ENCODE data around the gene LAMB1. TPM values are rescaled to one million over a fixed set of nuclear protein-coding genes. Genes with fewer than 3 reads are reported as not detected.

LAMB1 gene
- total RNA-seq, 2 experiments from 2014 or later: 0.17 TPM; not detected in 1

DNA sequence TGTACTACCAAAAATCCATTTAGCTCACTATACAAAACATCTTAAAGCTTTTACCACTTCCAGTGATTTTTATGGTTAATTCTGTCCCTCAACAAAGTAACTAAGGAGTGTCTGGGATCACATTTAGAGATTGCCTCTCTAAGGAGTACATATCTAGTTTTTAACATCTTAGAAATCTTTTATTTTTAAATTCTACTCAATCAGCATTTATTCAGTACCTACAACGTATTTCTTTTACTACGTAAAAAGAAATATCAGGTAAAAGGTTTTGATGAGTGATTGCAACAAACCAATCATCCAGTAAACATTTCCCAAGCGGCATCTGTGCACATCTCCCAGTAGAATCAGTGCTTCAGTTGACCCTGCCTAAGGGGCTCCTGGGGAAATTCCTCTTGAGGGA lies 31.9 kb downstream of the LAMB1 start:
- no peak overlapping the region for H3K4me2 ChIP-seq (ENCODE audit: low read length)
- ChIA-PET CTCF (ENCODE audit: unreplicated experiment) (no interaction called here), POLR2A (interaction anchor here (0.6 kb wide), 1 partner anchor 1524 kb away, joined by 3 read pairs; no protein-coding TSS in a partner anchor)
- H3K79me2 ChIP-seq (ENCODE audit: insufficient read depth, low read depth, low read length): no peaks in the 10 kb centered on the region
- no peak overlapping the region for H3K4me3 ChIP-seq (ENCODE audit: low read depth, low read length, poor library complexity, severe bottlenecking)
- H4K20me1 ChIP-seq (ENCODE audit: insufficient read depth, low read length): no peaks in the 10 kb centered on the region
- no peaks in the 10 kb centered on the region for H3K4me1 ChIP-seq (ENCODE audit: insufficient read depth, low read length, poor library complexity, severe bottlenecking)
- TF ChIP-seq CTCF (conservative IDR thresholded peaks at IDR 0.05; ENCODE audit: low read length): no peak
- TF ChIP-seq EZH2phosphoT487 (IDR thresholded peaks at IDR 0.05; ENCODE audit: borderline replicate concordance, low read depth, low read length): no peak
- no peak overlapping the region for H2AFZ ChIP-seq (ENCODE audit: low read length)
- H3K27ac ChIP-seq (ENCODE audit: low read depth, low read length, poor library complexity, severe bottlenecking): no peak overlapping the region
- H3K9me3 ChIP-seq (ENCODE audit: low read length): no peaks in the 10 kb centered on the region
- no peaks in the 10 kb centered on the region for H3K36me3 ChIP-seq (ENCODE audit: insufficient read depth, low read length)
- DNase-seq (ENCODE audit: low spot score): no peak
- H3K9me2 ChIP-seq (ENCODE audit: insufficient read depth, low read length): no peaks in the 10 kb centered on the region
- intact Hi-C loops (cut with micrococcal nuclease; ENCODE audit: unreplicated experiment): no loop called here
- BruUV-seq (replicated peaks): no TSS peak

GRCh38 chr7:107969856-107970255 lies 33.1 kb downstream of the LAMB1 start:
- Histone ChIP-seq H3K4me2 (ENCODE audit: low read length) (no peak overlapping the region), H2AFZ (ENCODE audit: low read length) (no peak overlapping the region), H3K27ac (ENCODE audit: low read depth, low read length, poor library complexity, severe bottlenecking) (no peak overlapping the region), H3K79me2 (ENCODE audit: insufficient read depth, low read depth, low read length) (no peaks in the 10 kb centered on the region), H3K4me3 (ENCODE audit: low read depth, low read length, poor library complexity, severe bottlenecking) (no peak overlapping the region), H3K9me3 (ENCODE audit: low read length) (no peaks in the 10 kb centered on the region), H3K36me3 (ENCODE audit: insufficient read depth, low read length) (no peaks in the 10 kb centered on the region), H3K9me2 (ENCODE audit: insufficient read depth, low read length) (no peaks in the 10 kb centered on the region), H3K4me1 (ENCODE audit: insufficient read depth, low read length, poor library complexity, severe bottlenecking) (no peaks in the 10 kb centered on the region), H4K20me1 (ENCODE audit: insufficient read depth, low read length) (no peaks in the 10 kb centered on the region)
- no TSS peak for BruUV-seq (replicated peaks)
- DNase-seq (ENCODE audit: low spot score): no peak
- CTCF ChIA-PET (ENCODE audit: unreplicated experiment): no interaction called here
- POLR2A ChIA-PET: no interaction called here
- intact Hi-C loops (cut with micrococcal nuclease; ENCODE audit: unreplicated experiment): no loop called here
- no peak for TF ChIP-seq CTCF (conservative IDR thresholded peaks at IDR 0.05; ENCODE audit: low read length)

DNA sequence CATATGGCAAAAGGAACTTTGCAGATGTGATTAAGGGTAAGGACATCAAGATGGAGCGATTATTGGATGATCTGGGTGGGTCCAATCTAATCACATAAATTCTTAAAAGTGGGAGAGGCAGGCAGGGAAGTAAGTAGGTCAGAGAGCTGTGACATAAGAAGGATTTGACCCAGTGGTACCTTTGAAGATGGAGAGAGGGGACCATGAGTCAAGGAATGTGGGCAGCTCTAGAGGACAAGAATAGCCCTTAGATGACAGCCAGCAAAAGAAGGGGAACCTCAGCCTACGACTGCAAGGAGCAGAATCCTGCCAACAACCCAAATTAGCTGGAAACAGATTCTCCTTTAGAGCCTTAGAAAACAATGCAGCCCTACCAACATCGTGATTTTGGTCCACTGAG lies 34.5 kb downstream of the LAMB1 start:
- H3K27ac ChIP-seq (ENCODE audit: low read depth, low read length, poor library complexity, severe bottlenecking): no peak overlapping the region
- H3K4me2 ChIP-seq (ENCODE audit: low read length): no peak overlapping the region
- H2AFZ ChIP-seq (ENCODE audit: low read length): no peak overlapping the region
- DNase-seq (ENCODE audit: low spot score): no peak
- no peaks in the 10 kb centered on the region for H4K20me1 ChIP-seq (ENCODE audit: insufficient read depth, low read length)
- H3K9me2 ChIP-seq (ENCODE audit: insufficient read depth, low read length): no peaks in the 10 kb centered on the region
- H3K79me2 ChIP-seq (ENCODE audit: insufficient read depth, low read depth, low read length): no peaks in the 10 kb centered on the region
- intact Hi-C loops (cut with micrococcal nuclease; ENCODE audit: unreplicated experiment): no loop called here
- no peak overlapping the region for H3K4me3 ChIP-seq (ENCODE audit: low read depth, low read length, poor library complexity, severe bottlenecking)
- TF ChIP-seq EZH2phosphoT487 (IDR thresholded peaks at IDR 0.05; ENCODE audit: borderline replicate concordance, low read depth, low read length) (no peak), CTCF (conservative IDR thresholded peaks at IDR 0.05; ENCODE audit: low read length) (no peak)
- no peaks in the 10 kb centered on the region for H3K9me3 ChIP-seq (ENCODE audit: low read length)
- BruUV-seq (replicated peaks): no TSS peak
- ChIA-PET CTCF (ENCODE audit: unreplicated experiment) (no interaction called here), POLR2A (interaction anchor here (0.7 kb wide), 1 partner anchor 9 kb away, joined by 3 read pairs; no protein-coding TSS in a partner anchor)
- H3K36me3 ChIP-seq (ENCODE audit: insufficient read depth, low read length): no peaks in the 10 kb centered on the region
- no peaks in the 10 kb centered on the region for H3K4me1 ChIP-seq (ENCODE audit: insufficient read depth, low read length, poor library complexity, severe bottlenecking)
